Measurements from ENCODE around the gene PGGHG. TPM values are rescaled to one million over a fixed set of nuclear protein-coding genes. Genes with fewer than 3 reads are reported as not detected.
A peak's percentile ranks its signal among the peaks of the same experiment; 100 is the strongest.
"Not testable (repeated sequence)": the region's sequence is repeated elsewhere in the genome, so short reads cannot be mapped to it uniquely, and the experiment has no call there.

Gene PGGHG
- total and polyA plus RNA-seq, 10 of the 15 experiments (the other 5 are each of a cell fraction or from before 2014, with no cell fraction given), result 0.10 to 8.3 (median 1.8) TPM

DNA sequence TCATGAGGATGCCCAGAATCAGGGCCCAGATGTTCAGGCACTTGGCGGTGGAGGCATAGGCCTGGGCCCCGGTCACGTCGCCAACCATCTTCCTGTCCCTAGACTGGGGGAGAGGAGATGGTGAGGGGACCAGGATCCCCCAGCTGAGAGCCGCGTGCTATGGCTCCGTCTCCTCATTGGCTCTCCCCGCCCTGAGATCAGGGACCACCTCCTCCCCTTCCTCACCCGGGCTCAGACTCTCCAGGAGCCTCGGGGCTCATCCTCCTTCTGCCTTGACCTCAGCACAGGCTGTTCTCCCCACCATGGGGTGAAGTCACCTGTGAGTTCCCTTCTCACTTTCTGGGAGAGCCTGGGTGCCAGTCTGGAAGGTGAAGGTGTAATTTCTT is 31.0 kb downstream of the PGGHG start:
- WGBS (ENCODE audit: insufficient coverage, insufficient replicate concordance, low lambda C conversion rate, missing lambda C conversion rate), result 100% methylated on average over 7 of the region's 10 CpGs
- H4K20me1 ChIP-seq (ENCODE audit: control insufficient read depth, insufficient read depth); SMC1A ChIA-PET (ENCODE audit: uncharacterized antibody, unreplicated experiment); RAD21 ChIA-PET (ENCODE audit: unreplicated experiment); H3K27ac ChIP-seq (ENCODE audit: control insufficient read depth, insufficient read depth); H3K36me3 ChIP-seq (ENCODE audit: control insufficient read depth in 2 of 2, insufficient read depth in 2 of 2, low read length in 1 of 2); H3K4me3 ChIP-seq; H3K9ac ChIP-seq (ENCODE audit: control insufficient read depth, insufficient read depth, low read length); DNase-seq (ENCODE audit: low read depth, low spot score); intact Hi-C loops (cut with micrococcal nuclease; ENCODE audit: unreplicated experiment); ATAC-seq; H3K4me1 ChIP-seq (ENCODE audit: control insufficient read depth, insufficient read depth, low read length); H2AFZ ChIP-seq (ENCODE audit: control insufficient read depth, low read depth, low read length); BruUV-seq (replicated peaks); H3K27me3 ChIP-seq (replicated peaks in 1 of 2; ENCODE audit: control insufficient read depth in 2 of 2, insufficient read depth in 2 of 2, low read length in 1 of 2); H3K9me3 ChIP-seq (replicated peaks; ENCODE audit: control insufficient read depth, insufficient read depth, low read length); CTCF ChIA-PET; FAIRE-seq; in situ Hi-C loops (cut with MboI); POLR2A ChIA-PET: not testable (repeated sequence)
- Histone ChIP-seq H3K79me2 (ENCODE audit: control insufficient read depth, insufficient read depth, low read length) (peaks cover 32% of the 10 kb centered on the region), H3K4me2 (ENCODE audit: control insufficient read depth, insufficient read depth) (0 out of 2 replicates have a peak overlapping the region, but pooled peaks have one; percentile 60)

DNA sequence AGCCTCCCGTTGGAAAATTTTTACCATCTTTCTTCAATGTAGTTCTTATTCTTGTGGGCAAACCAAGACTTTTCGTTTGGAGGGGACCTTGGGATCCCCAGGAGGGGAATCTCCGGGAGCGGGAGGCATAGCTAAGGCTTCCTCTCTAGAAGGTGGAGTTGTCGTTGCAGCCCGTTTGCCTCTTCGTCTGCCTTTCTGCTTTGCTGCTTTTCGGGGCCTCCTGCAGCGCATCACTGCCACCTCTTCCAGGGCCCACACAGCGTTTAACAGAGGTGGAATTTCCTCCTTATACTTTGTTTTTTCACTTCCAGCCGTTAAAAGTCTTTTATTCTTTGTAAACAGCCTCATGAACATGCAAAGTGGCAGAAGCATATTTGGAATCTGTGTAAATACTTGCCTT is 35.2 kb downstream of the PGGHG start:
- no peak overlapping the region for H3K4me2 ChIP-seq (ENCODE audit: control insufficient read depth, insufficient read depth)
- H3K4me1 ChIP-seq (ENCODE audit: control insufficient read depth, insufficient read depth, low read length), result peaks cover 30% of the 10 kb centered on the region
- no peak overlapping the region for H3K4me3 ChIP-seq
- ATAC-seq (no peak), DNase-seq (ENCODE audit: low read depth, low spot score) (no peak), FAIRE-seq (no peak)
- H3K27me3 ChIP-seq (replicated peaks in 1 of 2; ENCODE audit: control insufficient read depth in 2 of 2, insufficient read depth in 2 of 2, low read length in 1 of 2), result no peaks in the 10 kb centered on the region
- H3K36me3 ChIP-seq (ENCODE audit: control insufficient read depth in 2 of 2, insufficient read depth in 2 of 2, low read length in 1 of 2), result no peaks in the 10 kb centered on the region
- no peak overlapping the region for H3K27ac ChIP-seq (ENCODE audit: control insufficient read depth, insufficient read depth)
- SMC1A ChIA-PET (ENCODE audit: uncharacterized antibody, unreplicated experiment), result interaction anchor here (1.3 kb wide), 1 partner anchor 9 kb away, joined by 4 read pairs; no protein-coding TSS in a partner anchor
- BruUV-seq (replicated peaks), result no TSS peak
- CTCF ChIA-PET, result interaction anchor here (0.9 kb wide), 1 partner anchor 31 kb away, joined by 3 read pairs; no protein-coding TSS in a partner anchor
- H3K79me2 ChIP-seq (ENCODE audit: control insufficient read depth, insufficient read depth, low read length), result peaks cover 4% of the 10 kb centered on the region
- RAD21 ChIA-PET (ENCODE audit: unreplicated experiment), result no interaction called here
- in situ Hi-C loops (cut with MboI) (no loop called here), intact Hi-C loops (cut with micrococcal nuclease; ENCODE audit: unreplicated experiment) (no loop called here)
- no peaks in the 10 kb centered on the region for H3K9me3 ChIP-seq (replicated peaks; ENCODE audit: control insufficient read depth, insufficient read depth, low read length)
- POLR2A ChIA-PET, result interaction anchor here (0.8 to 1.0 kb wide), 2 partner anchors 9 to 11 kb away, joined by 3 to 5 read pairs; no protein-coding TSS in a partner anchor
- H2AFZ ChIP-seq (ENCODE audit: control insufficient read depth, low read depth, low read length), result no peak overlapping the region
- no peak overlapping the region for H3K9ac ChIP-seq (ENCODE audit: control insufficient read depth, insufficient read depth, low read length)
- 80% methylated on average over 11 of the region's 11 CpGs for WGBS (ENCODE audit: insufficient coverage, insufficient replicate concordance, low lambda C conversion rate, missing lambda C conversion rate)
- H4K20me1 ChIP-seq (ENCODE audit: control insufficient read depth, insufficient read depth), result no peaks in the 10 kb centered on the region
- no peak for TF ChIP-seq BRCA1 (IDR thresholded peaks at IDR 0.05; ENCODE audit: low read depth, low read length)
- TF ChIP-seq ZNF274 (IDR thresholded peaks at IDR 0.05; ENCODE audit: insufficient read depth, insufficient read length), result no peak

DNA sequence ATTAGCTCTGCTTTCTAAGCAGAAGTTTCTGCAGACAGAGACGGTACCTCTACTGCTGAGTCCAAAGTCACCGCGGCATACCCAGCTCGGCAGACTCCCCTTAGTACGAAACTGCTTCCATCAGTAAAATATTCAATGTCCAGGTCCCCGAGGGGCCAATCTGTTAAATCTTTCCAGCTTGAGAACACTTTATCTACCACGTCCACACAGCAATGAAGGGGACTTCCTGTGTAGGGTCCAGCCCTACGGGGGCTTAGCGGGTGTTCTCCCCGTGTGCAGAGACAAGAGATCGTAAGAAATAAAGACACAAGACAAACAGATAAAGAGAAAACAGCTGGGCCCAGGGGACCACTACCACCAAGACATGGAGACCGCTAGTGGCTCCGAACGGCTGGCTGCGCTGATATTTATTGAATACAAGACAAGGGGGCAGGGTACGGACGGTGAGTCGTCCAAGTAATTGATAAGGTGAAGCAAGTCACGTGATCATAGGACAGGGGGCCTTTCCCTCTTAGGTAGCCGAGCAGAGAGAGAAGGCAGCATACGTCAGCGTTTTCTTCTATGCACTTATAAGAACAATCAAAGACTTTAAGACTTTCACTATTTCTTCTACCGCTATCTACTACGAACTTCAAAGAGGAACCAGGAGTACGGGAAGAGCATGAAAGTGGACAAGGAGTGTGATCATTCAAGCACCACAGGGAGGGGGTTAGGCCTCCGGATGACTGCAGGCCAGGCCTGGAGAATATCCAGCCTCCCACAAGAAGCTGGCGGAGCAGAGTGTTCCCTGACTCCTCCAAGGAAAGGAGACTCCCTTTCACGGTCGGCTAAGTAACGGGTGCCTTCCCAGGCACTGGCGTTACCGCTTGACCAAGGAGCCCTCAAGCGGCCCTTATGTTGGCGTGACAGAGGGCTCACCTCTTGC is 35.9 kb downstream of the PGGHG start:
- not testable (repeated sequence) for H3K9ac ChIP-seq (ENCODE audit: control insufficient read depth, insufficient read depth, low read length); H4K20me1 ChIP-seq (ENCODE audit: control insufficient read depth, insufficient read depth); FAIRE-seq

More for the DNA sequence above, 35.9 kb downstream of the PGGHG start:
- BruUV-seq (replicated peaks); H2AFZ ChIP-seq (ENCODE audit: control insufficient read depth, low read depth, low read length); H3K27me3 ChIP-seq (replicated peaks in 1 of 2; ENCODE audit: control insufficient read depth in 2 of 2, insufficient read depth in 2 of 2, low read length in 1 of 2); H3K27ac ChIP-seq (ENCODE audit: control insufficient read depth, insufficient read depth); H3K36me3 ChIP-seq (ENCODE audit: control insufficient read depth in 2 of 2, insufficient read depth in 2 of 2, low read length in 1 of 2); H3K79me2 ChIP-seq (ENCODE audit: control insufficient read depth, insufficient read depth, low read length); ATAC-seq; H3K9me3 ChIP-seq (replicated peaks; ENCODE audit: control insufficient read depth, insufficient read depth, low read length); DNase-seq (ENCODE audit: low read depth, low spot score); H3K4me3 ChIP-seq; H3K4me2 ChIP-seq (ENCODE audit: control insufficient read depth, insufficient read depth); in situ Hi-C loops (cut with MboI); intact Hi-C loops (cut with micrococcal nuclease; ENCODE audit: unreplicated experiment): not testable (repeated sequence)
- 79% methylated on average over 28 of the region's 34 CpGs for WGBS (ENCODE audit: insufficient coverage, insufficient replicate concordance, low lambda C conversion rate, missing lambda C conversion rate)
- H3K4me1 ChIP-seq (ENCODE audit: control insufficient read depth, insufficient read depth, low read length), result peaks cover 31% of the 10 kb centered on the region
- ChIA-PET SMC1A (ENCODE audit: uncharacterized antibody, unreplicated experiment) (interaction anchor here (1.0 to 1.3 kb wide), 2 partner anchors 10 to 20 kb away, joined by 3 to 4 read pairs; no protein-coding TSS in a partner anchor), POLR2A (interaction anchor here (0.8 to 1.0 kb wide), 2 partner anchors 9 to 11 kb away, joined by 3 to 5 read pairs; no protein-coding TSS in a partner anchor), CTCF (interaction anchor here (0.9 to 3.4 kb wide), 2 partner anchors 30 kb away, joined by 3 to 10 read pairs; no protein-coding TSS in a partner anchor), RAD21 (ENCODE audit: unreplicated experiment) (interaction anchor here (2.8 kb wide), 1 partner anchor 8 kb away, joined by 14 read pairs; no protein-coding TSS in a partner anchor)

Measured in GM12878 (cell line).